Measurements from ENCODE around the gene SKIC8. TPM values are rescaled to one million over a fixed set of nuclear protein-coding genes. Genes with fewer than 3 reads are reported as not detected.

Gene SKIC8
- total RNA-seq, 2 experiments from 2014 or later: 59.8 to 66.8 TPM

DNA sequence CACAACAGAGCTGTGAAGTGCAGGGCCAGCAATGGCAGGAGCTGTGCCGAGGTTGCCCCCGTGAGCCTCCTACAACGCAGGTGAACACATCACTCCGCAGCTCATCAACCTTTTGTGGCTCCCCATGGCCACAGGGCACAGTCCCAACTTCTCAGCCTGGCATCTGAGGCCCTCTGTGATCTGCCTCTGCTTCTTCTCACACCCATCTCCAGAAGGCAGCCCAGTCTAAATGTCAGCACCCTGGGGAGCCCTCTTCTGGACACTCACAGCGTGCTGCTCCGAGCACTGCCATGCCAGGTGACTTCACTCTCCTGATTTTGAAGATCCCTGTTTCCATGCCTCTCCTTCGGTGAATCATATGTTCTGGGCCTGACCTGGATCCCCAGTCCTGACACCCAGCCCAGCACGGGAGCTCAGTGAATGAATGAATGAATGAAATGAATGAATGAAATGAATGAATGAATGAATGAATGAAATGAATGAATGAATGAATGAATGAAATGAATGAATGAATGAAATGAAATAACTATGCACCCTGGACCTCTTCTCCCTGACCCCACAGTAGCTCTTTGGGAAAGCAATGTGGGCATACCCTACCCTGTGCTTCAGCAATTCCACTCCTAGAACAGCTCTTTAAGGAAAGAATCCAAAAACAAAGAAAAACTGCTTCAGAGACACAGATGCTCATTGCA, 17.9 kb upstream of the SKIC8 start:
- no peaks in the 10 kb centered on the region for H3K4me1 ChIP-seq (ENCODE audit: insufficient read depth, low read length, poor library complexity, severe bottlenecking)
- no peak overlapping the region for H3K27ac ChIP-seq (ENCODE audit: low read depth, low read length, poor library complexity, severe bottlenecking)
- no peaks in the 10 kb centered on the region for H4K20me1 ChIP-seq (ENCODE audit: insufficient read depth, low read length)
- no peaks in the 10 kb centered on the region for H3K79me2 ChIP-seq (ENCODE audit: insufficient read depth, low read depth, low read length)
- H3K9me3 ChIP-seq (ENCODE audit: low read length): no peaks in the 10 kb centered on the region
- peak; percentile 10 for DNase-seq (ENCODE audit: low spot score)
- H3K9me2 ChIP-seq (ENCODE audit: insufficient read depth, low read length): no peaks in the 10 kb centered on the region
- H3K4me3 ChIP-seq (ENCODE audit: low read depth, low read length, poor library complexity, severe bottlenecking): no peak overlapping the region
- POLR2A ChIA-PET: interaction anchor here (0.6 kb wide), 1 partner anchor 576 kb away, joined by 3 read pairs; no protein-coding TSS in a partner anchor
- no peaks in the 10 kb centered on the region for H3K36me3 ChIP-seq (ENCODE audit: insufficient read depth, low read length)
- TF ChIP-seq, protein P1, sequence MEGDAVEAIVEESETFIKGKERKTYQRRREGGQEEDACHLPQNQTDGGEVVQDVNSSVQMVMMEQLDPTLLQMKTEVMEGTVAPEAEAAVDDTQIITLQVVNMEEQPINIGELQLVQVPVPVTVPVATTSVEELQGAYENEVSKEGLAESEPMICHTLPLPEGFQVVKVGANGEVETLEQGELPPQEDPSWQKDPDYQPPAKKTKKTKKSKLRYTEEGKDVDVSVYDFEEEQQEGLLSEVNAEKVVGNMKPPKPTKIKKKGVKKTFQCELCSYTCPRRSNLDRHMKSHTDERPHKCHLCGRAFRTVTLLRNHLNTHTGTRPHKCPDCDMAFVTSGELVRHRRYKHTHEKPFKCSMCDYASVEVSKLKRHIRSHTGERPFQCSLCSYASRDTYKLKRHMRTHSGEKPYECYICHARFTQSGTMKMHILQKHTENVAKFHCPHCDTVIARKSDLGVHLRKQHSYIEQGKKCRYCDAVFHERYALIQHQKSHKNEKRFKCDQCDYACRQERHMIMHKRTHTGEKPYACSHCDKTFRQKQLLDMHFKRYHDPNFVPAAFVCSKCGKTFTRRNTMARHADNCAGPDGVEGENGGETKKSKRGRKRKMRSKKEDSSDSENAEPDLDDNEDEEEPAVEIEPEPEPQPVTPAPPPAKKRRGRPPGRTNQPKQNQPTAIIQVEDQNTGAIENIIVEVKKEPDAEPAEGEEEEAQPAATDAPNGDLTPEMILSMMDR (conservative IDR thresholded peaks at IDR 0.05; ENCODE audit: low read length): 0 out of 2 replicates have a peak, but pooled peaks have one; percentile 28
- TF ChIP-seq EZH2phosphoT487 (IDR thresholded peaks at IDR 0.05; ENCODE audit: borderline replicate concordance, low read depth, low read length): no peak
- no peak overlapping the region for H2AFZ ChIP-seq (ENCODE audit: low read length)
- intact Hi-C loops (cut with micrococcal nuclease; ENCODE audit: unreplicated experiment): no loop called here
- no TSS peak for BruUV-seq (replicated peaks)
- no peak overlapping the region for H3K4me2 ChIP-seq (ENCODE audit: low read length)
- CTCF ChIA-PET (ENCODE audit: unreplicated experiment): no interaction called here

DNA sequence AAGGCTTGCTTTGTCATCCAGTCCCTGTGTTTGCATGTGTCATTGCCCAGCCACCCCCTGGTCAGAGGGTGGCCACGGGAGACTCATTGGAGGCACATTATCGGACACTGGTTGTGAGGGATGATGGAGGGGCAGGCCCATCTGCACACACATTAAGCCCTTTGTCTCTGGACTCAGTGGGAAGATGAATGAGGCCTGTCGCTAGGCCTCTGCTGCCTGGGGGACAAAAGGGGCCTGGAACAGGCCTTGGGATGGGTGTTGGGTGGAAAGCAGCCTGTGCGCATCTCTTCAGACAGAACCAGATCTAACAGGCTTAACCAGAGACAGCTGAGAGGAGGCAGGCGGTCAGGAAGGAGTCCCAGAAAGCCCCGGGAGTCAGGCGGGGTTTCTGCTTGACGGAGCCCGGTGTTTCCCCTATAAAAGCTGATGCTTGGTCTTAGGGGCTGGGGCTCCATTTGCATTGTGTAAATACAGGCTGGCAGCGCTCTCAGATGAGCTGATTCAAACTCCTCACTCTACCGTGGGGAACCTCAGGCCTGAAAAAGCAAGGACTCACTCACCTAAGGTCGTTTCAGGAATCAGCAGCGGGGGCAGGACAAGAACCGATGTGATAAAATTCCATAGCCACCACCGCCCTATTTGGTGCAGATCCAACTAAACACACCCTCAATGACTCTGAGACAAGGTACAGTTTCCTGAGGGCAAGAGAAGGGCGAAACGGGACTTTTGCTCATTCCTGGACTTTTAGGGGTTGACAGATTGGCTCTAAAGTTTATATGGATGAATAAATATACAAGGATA, 17.1 kb upstream of the SKIC8 start:
- Histone ChIP-seq H4K20me1 (ENCODE audit: insufficient read depth, low read length) (no peaks in the 10 kb centered on the region), H3K4me3 (ENCODE audit: low read depth, low read length, poor library complexity, severe bottlenecking) (no peak overlapping the region), H3K36me3 (ENCODE audit: insufficient read depth, low read length) (no peaks in the 10 kb centered on the region), H3K9me3 (ENCODE audit: low read length) (no peaks in the 10 kb centered on the region), H2AFZ (ENCODE audit: low read length) (no peak overlapping the region), H3K79me2 (ENCODE audit: insufficient read depth, low read depth, low read length) (no peaks in the 10 kb centered on the region), H3K27ac (ENCODE audit: low read depth, low read length, poor library complexity, severe bottlenecking) (no peak overlapping the region), H3K4me1 (ENCODE audit: insufficient read depth, low read length, poor library complexity, severe bottlenecking) (no peaks in the 10 kb centered on the region), H3K9me2 (ENCODE audit: insufficient read depth, low read length) (no peaks in the 10 kb centered on the region), H3K4me2 (ENCODE audit: low read length) (no peak overlapping the region)
- ChIA-PET CTCF (ENCODE audit: unreplicated experiment) (no interaction called here), POLR2A (interaction anchor here (0.6 to 0.7 kb wide), 2 partner anchors 72 to 577 kb away, joined by 3 read pairs; no protein-coding TSS in a partner anchor)
- TF ChIP-seq, protein P1 (conservative IDR thresholded peaks at IDR 0.05; ENCODE audit: low read length): no peak
- TF ChIP-seq EZH2phosphoT487 (IDR thresholded peaks at IDR 0.05; ENCODE audit: borderline replicate concordance, low read depth, low read length): no peak
- intact Hi-C loops (cut with micrococcal nuclease; ENCODE audit: unreplicated experiment): no loop called here
- no peak for DNase-seq (ENCODE audit: low spot score)
- no TSS peak for BruUV-seq (replicated peaks)

Data from OCI-LY7 (cell line).